HEK293 (cell line): ENCODE results near the gene GNAT1.
A peak's percentile ranks its signal among the peaks of the same experiment; 100 is the strongest.

ENCODE experiments used
- CTCF ChIA-PET: fragments of 350-600 bp; formaldehyde crosslinking; extraction: SDS; loops from one replicate; lab custom pipeline; 2021; ENCODE audit warnings: antibody characterized with exemption; lab: Yijun Ruan, JAX
- POLR2A ChIA-PET: fragments of 300-600 bp; formaldehyde crosslinking; extraction: SDS; loops from one replicate; lab custom pipeline; 2020; ENCODE audit warnings: antibody characterized with exemption, inconsistent platforms; lab: Yijun Ruan, JAX
- H3K27ac ChIP-seq: fragments of 200-500 bp; sonication (Bioruptor generic); 2 replicates; pipeline ENCODE4 v1.5.1; 2014; ENCODE audit warnings: low read depth, low read length, control low read depth, inconsistent platforms; ENCODE audit errors: extremely low read depth
- H3K36me3 ChIP-seq, 2 experiments: fragments of 200-500 bp in 1 of 2; sonication (Bioruptor generic) in 1 of 2; 1 replicate in 1 of 2; 2 replicates in 1 of 2; pipeline ENCODE4 v1.5.1; 2014 to 2017; ENCODE audit warnings: inconsistent platforms in 2 of 2, low read length in 2 of 2; ENCODE audit not compliant: control insufficient read depth in 2 of 2, insufficient read depth in 1 of 2
- H3K4me1 ChIP-seq: fragments of 200-500 bp; sonication (Bioruptor generic); 2 replicates; pipeline ENCODE4 v1.5.1; 2014; ENCODE audit warnings: mild to moderate bottlenecking, low read length, inconsistent platforms; ENCODE audit not compliant: control insufficient read depth, insufficient read depth
- H3K4me3 ChIP-seq: 2 replicates; pipeline ENCODE4 v1.5.1; 2011; ENCODE audit warnings: low read depth, mild to moderate bottlenecking, control low read depth, low read length, moderate library complexity
- H3K9me3 ChIP-seq: fragments of 200-500 bp; sonication (Bioruptor generic); 2 replicates; pipeline ENCODE4 v1.5.1; 2014; ENCODE audit warnings: low read depth, low read length, inconsistent platforms; ENCODE audit not compliant: control insufficient read depth, insufficient read depth
- BCL11B ChIP-seq: fragments of 450-650 bp; formaldehyde crosslinking; IDR thresholded peaks from 2 replicates; pipeline ENCODE4 v1.5.1; 2016; ENCODE audit warnings: low read depth, missing biosample characterization, missing genetic modification characterization
- ELK4 ChIP-seq: IDR thresholded peaks from 2 replicates; pipeline ENCODE4 v1.6.1; 2011; ENCODE audit warnings: mild to moderate bottlenecking, low read depth, low read length, borderline replicate concordance
- GLIS2 ChIP-seq: fragments of 450-650 bp; formaldehyde crosslinking; IDR thresholded peaks from 2 replicates; pipeline ENCODE4 v1.5.1; 2016; ENCODE audit warnings: missing biosample characterization, missing genetic modification characterization
- PRDM6 ChIP-seq: fragments of 450-650 bp; formaldehyde crosslinking; IDR thresholded peaks from 2 replicates; pipeline ENCODE4 v1.5.1; 2017; ENCODE audit warnings: missing biosample characterization, missing genetic modification characterization
- SP2 ChIP-seq: fragments of 450-650 bp; formaldehyde crosslinking; IDR thresholded peaks from 2 replicates; pipeline ENCODE4 v1.5.1; 2016; ENCODE audit warnings: missing biosample characterization, missing genetic modification characterization
- ZIC2 ChIP-seq: fragments of 450-650 bp; formaldehyde crosslinking; IDR thresholded peaks from 2 replicates; pipeline ENCODE4 v1.5.1; 2016; ENCODE audit warnings: missing biosample characterization, missing genetic modification characterization
- ZNF19 ChIP-seq: fragments of 450-650 bp; formaldehyde crosslinking; IDR thresholded peaks from 2 replicates; pipeline ENCODE4; 2016; ENCODE audit warnings: missing biosample characterization, missing genetic modification characterization, low read depth
- ZNF221 ChIP-seq: fragments of 450-650 bp; formaldehyde crosslinking; IDR thresholded peaks from 2 replicates; pipeline ENCODE4 v1.5.1; 2017; ENCODE audit warnings: missing biosample characterization, missing genetic modification characterization, borderline replicate concordance
- ZNF248 ChIP-seq: fragments of 450-650 bp; formaldehyde crosslinking; IDR thresholded peaks from 2 replicates; pipeline ENCODE4 v1.5.1; 2017; ENCODE audit warnings: missing biosample characterization, missing genetic modification characterization
- ZNF311 ChIP-seq: fragments of 450-650 bp; formaldehyde crosslinking; IDR thresholded peaks from 2 replicates; pipeline ENCODE4 v1.5.1; 2017; ENCODE audit warnings: missing biosample characterization, missing genetic modification characterization, borderline replicate concordance
- ZNF341 ChIP-seq: fragments of 450-650 bp; formaldehyde crosslinking; IDR thresholded peaks from 2 replicates; pipeline ENCODE4; 2016; ENCODE audit warnings: low read depth, missing biosample characterization, missing genetic modification characterization
- ZNF423 ChIP-seq: fragments of 450-650 bp; formaldehyde crosslinking; IDR thresholded peaks from 2 replicates; pipeline ENCODE4 v1.5.1; 2016; ENCODE audit warnings: missing biosample characterization, missing genetic modification characterization
- ZNF48 ChIP-seq: fragments of 450-650 bp; formaldehyde crosslinking; IDR thresholded peaks from 2 replicates; pipeline ENCODE4 v1.5.1; 2016; ENCODE audit warnings: missing biosample characterization, missing genetic modification characterization
- ZNF518A ChIP-seq: fragments of 450-650 bp; formaldehyde crosslinking; conservative IDR thresholded peaks from 2 replicates; pipeline ENCODE4 v1.5.1; 2016; ENCODE audit warnings: low read depth, missing biosample characterization, missing genetic modification characterization
- ZNF558 ChIP-seq: fragments of 450-650 bp; formaldehyde crosslinking; IDR thresholded peaks from 2 replicates; pipeline ENCODE4 v1.5.1; 2016; ENCODE audit warnings: missing biosample characterization, missing genetic modification characterization
- ZNF600 ChIP-seq: fragments of 450-650 bp; formaldehyde crosslinking; IDR thresholded peaks from 2 replicates; pipeline ENCODE4 v1.5.1; 2016; ENCODE audit warnings: missing biosample characterization, missing genetic modification characterization
- ZNF692 ChIP-seq: fragments of 450-650 bp; formaldehyde crosslinking; IDR thresholded peaks from 2 replicates; pipeline ENCODE4 v1.5.1; 2016; ENCODE audit warnings: missing biosample characterization, missing genetic modification characterization

The GNAT1 gene

GRCh38 chr3:50167069-50167840, 24.2 kb upstream of the GNAT1 start:
- ChIA-PET POLR2A (no interaction called here), CTCF (no interaction called here)
- Histone ChIP-seq H3K27ac (0 out of 2 replicates have a peak overlapping the region, but pooled peaks have one; percentile 24), H3K4me3 (no peak overlapping the region), H3K4me1 (peaks cover 10% of the 10 kb centered on the region), H3K36me3 (peaks cover 0 to 33% of the 10 kb centered on the region in 2 experiments; a peak in 1 of 3 replicates), H3K9me3 (no peaks in the 10 kb centered on the region)
- TF ChIP-seq ZIC2 (tag by site-specific recombination) (peak; percentile 54; the same call in 1 of the 2 replicates), ZNF600 (tag by site-specific recombination) (0 out of 2 replicates have a peak, but pooled peaks have one; percentile 23), ZNF341 (peak; percentile 20; the same call in 1 of the 2 replicates), ZNF558 (tag by site-specific recombination) (no peak)

GRCh38 chr3:50167841-50168209, 23.6 kb upstream of the GNAT1 start:
- Histone ChIP-seq H3K4me3 (no peak overlapping the region), H3K27ac (0 out of 2 replicates have a peak overlapping the region, but pooled peaks have one; percentile 16), H3K9me3 (no peaks in the 10 kb centered on the region), H3K36me3 (peaks cover 0 to 28% of the 10 kb centered on the region in 2 experiments; a peak in 1 of 3 replicates), H3K4me1 (peaks cover 10% of the 10 kb centered on the region)
- POLR2A ChIA-PET: no interaction called here
- TF ChIP-seq ZNF311 (tag by site-specific recombination): no peak
- TF ChIP-seq ZNF48: no peak
- no peak for TF ChIP-seq GLIS2 (tag by site-specific recombination)
- no peak for TF ChIP-seq ZNF19 (tag by site-specific recombination)
- CTCF ChIA-PET: interaction anchor here (0.8 kb wide), 1 partner anchor 47 kb away, joined by 3 read pairs; no protein-coding TSS in a partner anchor

GRCh38 chr3:50168388-50168787, 23.0 kb upstream of the GNAT1 start:
- POLR2A ChIA-PET: no interaction called here
- TF ChIP-seq SP2 (no peak), ELK4 (no peak), ZNF423 (no peak), ZNF692 (no peak), BCL11B (tag by site-specific recombination) (no peak), ZIC2 (tag by site-specific recombination) (no peak)
- Histone ChIP-seq H3K27ac (no peak overlapping the region), H3K36me3 (peaks cover 0 to 22% of the 10 kb centered on the region in 2 experiments; a peak in 1 of 3 replicates), H3K9me3 (no peaks in the 10 kb centered on the region), H3K4me3 (no peak overlapping the region), H3K4me1 (peaks cover 10% of the 10 kb centered on the region)
- CTCF ChIA-PET: interaction anchor here (0.5 to 0.8 kb wide), 2 partner anchors 47 to 77 kb away, joined by 3 read pairs; no protein-coding TSS in a partner anchor

GRCh38 chr3:50168791-50169190, 22.6 kb upstream of the GNAT1 start:
- Histone ChIP-seq H3K36me3 (peaks cover 0 to 22% of the 10 kb centered on the region in 2 experiments; a peak in 1 of 3 replicates), H3K27ac (no peak overlapping the region), H3K9me3 (no peaks in the 10 kb centered on the region), H3K4me1 (peaks cover 10% of the 10 kb centered on the region), H3K4me3 (no peak overlapping the region)
- CTCF ChIA-PET: interaction anchor here (0.5 to 0.8 kb wide), 2 partner anchors 48 to 76 kb away, joined by 3 read pairs; no protein-coding TSS in a partner anchor
- POLR2A ChIA-PET: no interaction called here
- TF ChIP-seq PRDM6 (tag by site-specific recombination) (no peak), ZNF518A (tag by site-specific recombination) (no peak), ZNF248 (tag by site-specific recombination) (no peak), ZNF221 (tag by site-specific recombination) (no peak)
